Stimulated activated CD8-positive, alpha-beta memory T cell treated with anti-CD3 and anti-CD28 coated beads, Interleukin-7, amount 100 ng/mL, for 48 hours (primary cell): ENCODE measurements around the gene SYTL1.

Experiments
- DNase-seq, 2 donors: peaks; one replicate each; pipeline ENCODE4 v3.0.0-alpha.2; 2020; ENCODE audit warnings: low read depth in 1 of 2; ENCODE audit errors: extremely low read depth in 1 of 2

SYTL1 gene

GRCh38 chr1:27400082-27400962 lies 58.5 kb downstream of the SYTL1 start:
- DNase-seq: no peak

- no peak for DNase-seq
Measured at GRCh38 chr1:27400963-27401341, 59.1 kb downstream of the SYTL1 start.

- no peak for DNase-seq
Measured at GRCh38 chr1:27402349-27402754, 60.5 kb downstream of the SYTL1 start.

- DNase-seq: no peak
Measured at GRCh38 chr1:27403065-27403726, 61.4 kb downstream of the SYTL1 start.
